PC-3 (cell line): ENCODE results near the gene VPREB3.

Experiments
- CTCF ChIP-seq: fragments of 300-600 bp; sonication (generic); conservative IDR thresholded peaks from 2 replicates; pipeline ENCODE4 v1.5.1; 2017; ENCODE audit warnings: antibody characterized with exemption, low read depth, mild to moderate bottlenecking, low read length
- EZH2 ChIP-seq: fragments of 300-600 bp; sonication (generic); IDR thresholded peaks from one replicate; pipeline ENCODE4 v1.6.1; 2017; ENCODE audit warnings: antibody characterized with exemption, mild to moderate bottlenecking, low read length; ENCODE audit not compliant: unreplicated experiment
- EZH2phosphoT487 ChIP-seq: fragments of 300-600 bp; sonication (generic); IDR thresholded peaks from 2 replicates; pipeline ENCODE4 v1.6.1; 2018; ENCODE audit warnings: mild to moderate bottlenecking, antibody characterized with exemption, low read length, borderline replicate concordance

GRCh38 chr22:23773483-23774113 lies 19.4 kb upstream of the VPREB3 start:
- TF ChIP-seq CTCF (no peak), EZH2phosphoT487 (no peak), EZH2 (no peak)
